Neural cell (in vitro differentiated cells): ENCODE results near the gene ATXN10. TPM values are rescaled to one million over a fixed set of nuclear protein-coding genes. Genes with fewer than 3 reads are reported as not detected.
"Not testable (repeated sequence)": the region's sequence is repeated elsewhere in the genome, so short reads cannot be mapped to it uniquely, and the experiment has no call there.

ENCODE experiments used
- H2AFZ ChIP-seq: fragments of 200-600, 300-800 bp; sonication (generic), shearing (Covaris generic); 2 replicates; pipeline ENCODE4 v1.6.0; 2014; ENCODE audit warnings: low read depth, mild to moderate bottlenecking, antibody characterized with exemption, low read length, moderate library complexity
- H3F3A ChIP-seq: fragments of 200-600 bp; shearing (Covaris generic); 2 replicates; pipeline ENCODE4 v1.6.1; 2016; ENCODE audit warnings: mild to moderate bottlenecking, moderate library complexity, mixed read lengths, antibody characterized with exemption, low read length; ENCODE audit not compliant: insufficient read depth, poor library complexity, severe bottlenecking
- H3K27ac ChIP-seq: fragments of 200-600, 300-800 bp; sonication (generic), shearing (Covaris generic); 2 replicates; pipeline ENCODE4 v1.5.1; 2014; ENCODE audit warnings: mild to moderate bottlenecking, low read length, moderate library complexity
- H3K27me3 ChIP-seq: fragments of 300-800, 200-600 bp; sonication (generic), shearing (Covaris generic); 2 replicates; pipeline ENCODE4 v1.6.0; 2014; ENCODE audit warnings: mild to moderate bottlenecking, low read depth, low read length, moderate library complexity; ENCODE audit not compliant: insufficient read depth
- H3K36me3 ChIP-seq: fragments of 300-800, 200-600 bp; sonication (generic), shearing (Covaris generic); 2 replicates; pipeline ENCODE4 v1.5.1; 2014; ENCODE audit warnings: mild to moderate bottlenecking, antibody characterized with exemption, low read length, moderate library complexity; ENCODE audit not compliant: insufficient read depth
- H3K4me2 ChIP-seq: fragments of 300-800, 200-600 bp; sonication (generic), shearing (Covaris generic); 2 replicates; pipeline ENCODE4 v1.6.0; 2014; ENCODE audit warnings: mild to moderate bottlenecking, low read length
- H3K4me3 ChIP-seq: fragments of 300-800, 200-600 bp; sonication (generic), shearing (Covaris generic); 2 replicates; pipeline ENCODE4 v1.5.1; 2014; ENCODE audit warnings: mild to moderate bottlenecking, low read length, moderate library complexity
- H3K79me2 ChIP-seq: fragments of 200-600 bp; shearing (Covaris generic); replicated peaks from 2 replicates; pipeline ENCODE4 v1.6.0; 2014; ENCODE audit warnings: mild to moderate bottlenecking, low read length, moderate library complexity; ENCODE audit not compliant: insufficient read depth
- H3K9ac ChIP-seq: fragments of 300-800, 200-600 bp; sonication (generic), shearing (Covaris generic); 2 replicates; pipeline ENCODE4 v1.6.1; 2016; ENCODE audit warnings: mild to moderate bottlenecking, low read length, mixed read lengths
- H3K9me2 ChIP-seq: fragments of 200-600 bp; shearing (Covaris generic); 2 replicates; pipeline ENCODE4 v1.6.1; 2016; ENCODE audit warnings: mild to moderate bottlenecking, low read length, mixed read lengths; ENCODE audit not compliant: insufficient read depth
- H3K9me3 ChIP-seq: fragments of 200-600, 300-800 bp; sonication (generic), shearing (Covaris generic); 2 replicates; pipeline ENCODE4 v1.6.1; 2016; ENCODE audit warnings: mild to moderate bottlenecking, mixed run types, low read length, moderate library complexity, mixed read lengths
- H4K20me1 ChIP-seq: fragments of 200-600 bp; shearing (Covaris generic); 2 replicates; pipeline ENCODE4 v1.6.1; 2016; ENCODE audit warnings: mild to moderate bottlenecking, mixed run types; ENCODE audit not compliant: insufficient read depth
- EP300 ChIP-seq: fragments of 450-650 bp; conservative IDR thresholded peaks from 2 replicates; pipeline ENCODE4 v1.6.1; 2014; ENCODE audit warnings: antibody characterized with exemption, mild to moderate bottlenecking, moderate library complexity; ENCODE audit not compliant: poor library complexity, severe bottlenecking
- EZH2 ChIP-seq: fragments of 200-600, 300-800 bp; shearing (Covaris generic), sonication (generic); IDR thresholded peaks from 2 replicates; pipeline ENCODE4 v1.6.1; 2014; ENCODE audit warnings: antibody characterized with exemption, low read length, borderline replicate concordance, mild to moderate bottlenecking; ENCODE audit not compliant: insufficient read depth, poor library complexity, severe bottlenecking
- MXI1 ChIP-seq: fragments of 450-650 bp; conservative IDR thresholded peaks from 2 replicates; pipeline ENCODE4 v1.6.1; 2014; ENCODE audit warnings: antibody characterized with exemption, mild to moderate bottlenecking; ENCODE audit not compliant: poor library complexity, severe bottlenecking
- POLR2AphosphoS5 ChIP-seq: IDR thresholded peaks from 2 replicates; pipeline ENCODE4 v1.6.1; 2012
- RAD21 ChIP-seq: fragments of 450-650 bp; conservative IDR thresholded peaks from 2 replicates; pipeline ENCODE4 v1.6.1; 2014; ENCODE audit warnings: antibody characterized with exemption, mild to moderate bottlenecking, moderate library complexity
- SMC3 ChIP-seq: fragments of 450-650 bp; conservative IDR thresholded peaks from 2 replicates; pipeline ENCODE4 v1.6.1; 2014; ENCODE audit warnings: antibody characterized with exemption, mild to moderate bottlenecking, moderate library complexity; ENCODE audit not compliant: poor library complexity
- TAF1 ChIP-seq: IDR thresholded peaks from 2 replicates; pipeline ENCODE4 v1.6.1; 2012; ENCODE audit warnings: low read depth
- polyA plus RNA-seq: library from polyadenylated mRNA; depleted of rRNA; stranded (reverse); fragments of >200 nt; gene quantifications from 2 replicates; pipeline ENCODE4 v1.2.3, GENCODE V29; 2014
- TF ChIP-seq, protein P1 (sequence below): fragments of 450-650 bp; IDR thresholded peaks from 2 replicates; pipeline ENCODE4 v1.5.1; 2014; ENCODE audit warnings: antibody characterized with exemption, mild to moderate bottlenecking, moderate library complexity; ENCODE audit not compliant: poor library complexity, severe bottlenecking
- TF ChIP-seq, protein P2 (sequence below): IDR thresholded peaks from 2 replicates; pipeline ENCODE4 v1.6.1; 2012; ENCODE audit warnings: borderline replicate concordance

ATXN10 gene
- polyA plus RNA-seq, 1 donor from 2014 or later = 321 TPM

DNA sequence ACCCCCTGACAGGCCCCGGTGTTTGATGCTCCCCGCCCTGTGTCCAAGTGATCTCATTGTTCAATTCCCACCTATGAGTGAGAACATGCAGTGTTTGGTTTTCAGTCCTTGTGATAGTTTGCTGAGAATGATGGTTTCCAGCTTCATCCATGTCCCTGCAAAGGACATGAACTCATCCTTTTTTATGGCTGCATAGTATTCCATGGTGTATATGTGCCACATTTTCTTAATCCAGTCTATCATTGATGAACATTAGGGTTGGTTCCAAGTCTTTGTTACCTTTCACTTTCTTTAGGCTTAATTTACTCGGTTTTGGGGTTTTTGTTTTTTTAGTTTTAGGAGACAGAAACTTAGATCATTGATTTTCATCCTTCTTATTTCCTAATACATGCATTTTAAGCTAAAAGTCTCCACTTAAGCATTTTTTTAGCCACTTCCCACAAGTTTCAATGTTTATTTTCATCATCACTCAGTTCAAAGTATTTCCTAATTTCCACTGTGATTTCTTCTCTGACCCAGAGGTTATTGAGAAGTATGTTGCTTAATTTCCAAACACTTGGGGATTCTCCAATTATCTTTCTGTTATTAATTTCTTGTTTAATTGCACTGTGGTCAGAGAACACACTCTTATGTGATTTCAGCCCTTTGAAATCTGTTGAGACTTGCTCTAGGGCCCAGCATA is 48.0 kb upstream of the ATXN10 start:
- H3K9me3 ChIP-seq, H3K9me2 ChIP-seq, H3K9ac ChIP-seq, H3K79me2 ChIP-seq, H3F3A ChIP-seq, H4K20me1 ChIP-seq, H2AFZ ChIP-seq, H3K4me3 ChIP-seq, H3K36me3 ChIP-seq, H3K4me2 ChIP-seq, H3K27ac ChIP-seq, H3K27me3 ChIP-seq: not testable (repeated sequence)

DNA sequence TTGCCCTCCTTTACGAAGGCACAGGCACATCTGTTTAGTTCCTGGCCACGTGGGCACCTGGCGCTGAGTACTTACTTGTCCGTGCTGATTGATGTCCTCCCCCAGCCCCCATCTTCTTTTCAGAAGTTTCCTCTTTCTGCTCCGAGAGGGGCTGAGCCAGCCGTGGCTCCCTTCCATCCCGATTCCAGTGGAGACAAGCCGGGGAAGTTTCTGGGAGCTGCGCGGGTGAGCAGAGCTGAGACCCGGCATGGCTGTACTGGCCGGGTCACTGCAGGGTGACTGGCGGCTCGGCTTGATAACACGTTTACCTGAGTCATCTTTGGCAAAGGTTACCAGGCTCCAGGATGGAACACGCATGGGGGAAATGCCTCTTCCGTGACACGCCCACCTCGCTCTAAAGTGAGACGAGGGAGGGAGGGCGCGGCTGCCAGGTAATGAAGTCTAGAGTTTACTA is 45.4 kb upstream of the ATXN10 start:
- TF ChIP-seq, protein P1, sequence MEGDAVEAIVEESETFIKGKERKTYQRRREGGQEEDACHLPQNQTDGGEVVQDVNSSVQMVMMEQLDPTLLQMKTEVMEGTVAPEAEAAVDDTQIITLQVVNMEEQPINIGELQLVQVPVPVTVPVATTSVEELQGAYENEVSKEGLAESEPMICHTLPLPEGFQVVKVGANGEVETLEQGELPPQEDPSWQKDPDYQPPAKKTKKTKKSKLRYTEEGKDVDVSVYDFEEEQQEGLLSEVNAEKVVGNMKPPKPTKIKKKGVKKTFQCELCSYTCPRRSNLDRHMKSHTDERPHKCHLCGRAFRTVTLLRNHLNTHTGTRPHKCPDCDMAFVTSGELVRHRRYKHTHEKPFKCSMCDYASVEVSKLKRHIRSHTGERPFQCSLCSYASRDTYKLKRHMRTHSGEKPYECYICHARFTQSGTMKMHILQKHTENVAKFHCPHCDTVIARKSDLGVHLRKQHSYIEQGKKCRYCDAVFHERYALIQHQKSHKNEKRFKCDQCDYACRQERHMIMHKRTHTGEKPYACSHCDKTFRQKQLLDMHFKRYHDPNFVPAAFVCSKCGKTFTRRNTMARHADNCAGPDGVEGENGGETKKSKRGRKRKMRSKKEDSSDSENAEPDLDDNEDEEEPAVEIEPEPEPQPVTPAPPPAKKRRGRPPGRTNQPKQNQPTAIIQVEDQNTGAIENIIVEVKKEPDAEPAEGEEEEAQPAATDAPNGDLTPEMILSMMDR = no peak
- TF ChIP-seq EZH2 = no peak
- TF ChIP-seq TAF1 = no peak
- TF ChIP-seq MXI1 = no peak
- TF ChIP-seq EP300 = no peak
- no peak for TF ChIP-seq SMC3
- TF ChIP-seq RAD21 = no peak
- TF ChIP-seq POLR2AphosphoS5 = no peak
- TF ChIP-seq, protein P2, sequence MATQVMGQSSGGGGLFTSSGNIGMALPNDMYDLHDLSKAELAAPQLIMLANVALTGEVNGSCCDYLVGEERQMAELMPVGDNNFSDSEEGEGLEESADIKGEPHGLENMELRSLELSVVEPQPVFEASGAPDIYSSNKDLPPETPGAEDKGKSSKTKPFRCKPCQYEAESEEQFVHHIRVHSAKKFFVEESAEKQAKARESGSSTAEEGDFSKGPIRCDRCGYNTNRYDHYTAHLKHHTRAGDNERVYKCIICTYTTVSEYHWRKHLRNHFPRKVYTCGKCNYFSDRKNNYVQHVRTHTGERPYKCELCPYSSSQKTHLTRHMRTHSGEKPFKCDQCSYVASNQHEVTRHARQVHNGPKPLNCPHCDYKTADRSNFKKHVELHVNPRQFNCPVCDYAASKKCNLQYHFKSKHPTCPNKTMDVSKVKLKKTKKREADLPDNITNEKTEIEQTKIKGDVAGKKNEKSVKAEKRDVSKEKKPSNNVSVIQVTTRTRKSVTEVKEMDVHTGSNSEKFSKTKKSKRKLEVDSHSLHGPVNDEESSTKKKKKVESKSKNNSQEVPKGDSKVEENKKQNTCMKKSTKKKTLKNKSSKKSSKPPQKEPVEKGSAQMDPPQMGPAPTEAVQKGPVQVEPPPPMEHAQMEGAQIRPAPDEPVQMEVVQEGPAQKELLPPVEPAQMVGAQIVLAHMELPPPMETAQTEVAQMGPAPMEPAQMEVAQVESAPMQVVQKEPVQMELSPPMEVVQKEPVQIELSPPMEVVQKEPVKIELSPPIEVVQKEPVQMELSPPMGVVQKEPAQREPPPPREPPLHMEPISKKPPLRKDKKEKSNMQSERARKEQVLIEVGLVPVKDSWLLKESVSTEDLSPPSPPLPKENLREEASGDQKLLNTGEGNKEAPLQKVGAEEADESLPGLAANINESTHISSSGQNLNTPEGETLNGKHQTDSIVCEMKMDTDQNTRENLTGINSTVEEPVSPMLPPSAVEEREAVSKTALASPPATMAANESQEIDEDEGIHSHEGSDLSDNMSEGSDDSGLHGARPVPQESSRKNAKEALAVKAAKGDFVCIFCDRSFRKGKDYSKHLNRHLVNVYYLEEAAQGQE = no peak
- Histone ChIP-seq H2AFZ (no peak overlapping the region), H3K9me2 (no peaks in the 10 kb centered on the region), H3K9me3 (no peaks in the 10 kb centered on the region), H3K4me2 (no peak overlapping the region), H3F3A (no peaks in the 10 kb centered on the region), H3K36me3 (no peaks in the 10 kb centered on the region), H3K27me3 (no peaks in the 10 kb centered on the region), H3K27ac (no peak overlapping the region), H4K20me1 (no peaks in the 10 kb centered on the region), H3K79me2 (no peaks in the 10 kb centered on the region), H3K4me3 (no peak overlapping the region), H3K9ac (no peak overlapping the region)
